HepG2 (cell line): ENCODE measurements around the gene PARVB.

Source experiments
- ELF1 ChIP-seq: sonication (generic); formaldehyde crosslinking; IDR thresholded peaks from 2 replicates; pipeline ENCODE4 v1.4.0; 2020; ENCODE audit warnings: missing genetic modification reagents
- GTF2F1 ChIP-seq: fragments of 150-350 bp; IDR thresholded peaks from 2 replicates; pipeline ENCODE4 v1.6.1; 2014; ENCODE audit warnings: low read length
- RNF2 ChIP-seq: fragments of 450-650 bp; conservative IDR thresholded peaks from 2 replicates; pipeline ENCODE4 v1.6.1; 2016; ENCODE audit warnings: low read depth

- no peak for TF ChIP-seq ELF1 (CRISPR knock-in tag)
- no peak for TF ChIP-seq RNF2
- TF ChIP-seq GTF2F1, result no peak
These were observed 3.1 kb upstream of the PARVB start for GRCh38 chr22:44020981-44021380.
